Activated T-cell treated with anti-CD3 and anti-CD28 coated beads, Interleukin-2, amount 50 U/mL, for 1 hour (primary cell): ENCODE data around the gene MIER2.

Source experiments
- DNase-seq: peaks from one replicate; pipeline ENCODE4 v3.0.0-alpha.2; 2020

The MIER2 gene

GRCh38 chr19:377801-378581, 33.4 kb upstream of the MIER2 start:
- no peak for DNase-seq

GRCh38 chr19:376111-376470, 31.5 kb upstream of the MIER2 start:
- no peak for DNase-seq

- no peak for DNase-seq
These were observed 31.0 kb upstream of the MIER2 start for GRCh38 chr19:375395-376110.

- DNase-seq, result no peak
These were observed 30.3 kb upstream of the MIER2 start for GRCh38 chr19:374886-375235.

DNA sequence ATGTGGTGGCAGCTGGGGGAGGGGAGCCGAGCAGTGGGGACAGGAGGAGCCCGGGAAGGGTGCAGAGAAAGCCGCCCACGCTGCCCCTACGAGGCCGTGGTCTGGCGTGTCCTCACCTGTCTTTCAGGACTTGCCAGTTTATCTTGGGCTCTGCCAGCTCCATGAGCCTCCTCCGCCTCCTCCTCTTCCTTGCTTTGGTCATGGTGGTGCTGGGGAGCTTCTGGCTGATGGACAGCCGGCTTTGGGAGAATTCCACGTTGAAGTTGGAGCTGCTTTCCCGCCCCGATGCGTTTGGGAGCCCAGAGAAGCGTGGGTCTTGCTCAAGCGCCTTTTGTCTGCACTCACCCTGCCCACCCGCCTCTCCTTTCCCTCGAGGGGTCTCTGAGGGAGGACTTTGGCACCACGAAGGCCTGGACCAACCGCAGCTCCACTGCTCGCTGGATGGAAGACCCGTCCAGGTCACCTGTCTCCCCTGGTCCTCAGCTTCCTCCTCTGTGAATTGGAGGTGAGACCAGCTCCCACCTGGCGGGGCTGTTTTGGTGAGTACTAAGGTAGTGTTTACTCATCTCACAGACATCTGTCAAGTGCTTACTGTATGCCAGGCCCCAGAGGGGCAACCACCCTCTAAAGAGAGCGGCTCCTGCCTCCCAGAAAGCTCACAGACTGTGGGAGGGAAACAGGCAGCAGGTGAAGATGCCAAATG, 29.7 kb upstream of the MIER2 start:
- no peak for DNase-seq

- no peak for DNase-seq
These were observed 29.0 kb upstream of the MIER2 start for GRCh38 chr19:373391-374182.

- no peak for DNase-seq
These were observed 27.8 kb upstream of the MIER2 start for GRCh38 chr19:372306-372890.

- no peak for DNase-seq
These were observed 27.0 kb upstream of the MIER2 start for GRCh38 chr19:371501-372168.

DNA sequence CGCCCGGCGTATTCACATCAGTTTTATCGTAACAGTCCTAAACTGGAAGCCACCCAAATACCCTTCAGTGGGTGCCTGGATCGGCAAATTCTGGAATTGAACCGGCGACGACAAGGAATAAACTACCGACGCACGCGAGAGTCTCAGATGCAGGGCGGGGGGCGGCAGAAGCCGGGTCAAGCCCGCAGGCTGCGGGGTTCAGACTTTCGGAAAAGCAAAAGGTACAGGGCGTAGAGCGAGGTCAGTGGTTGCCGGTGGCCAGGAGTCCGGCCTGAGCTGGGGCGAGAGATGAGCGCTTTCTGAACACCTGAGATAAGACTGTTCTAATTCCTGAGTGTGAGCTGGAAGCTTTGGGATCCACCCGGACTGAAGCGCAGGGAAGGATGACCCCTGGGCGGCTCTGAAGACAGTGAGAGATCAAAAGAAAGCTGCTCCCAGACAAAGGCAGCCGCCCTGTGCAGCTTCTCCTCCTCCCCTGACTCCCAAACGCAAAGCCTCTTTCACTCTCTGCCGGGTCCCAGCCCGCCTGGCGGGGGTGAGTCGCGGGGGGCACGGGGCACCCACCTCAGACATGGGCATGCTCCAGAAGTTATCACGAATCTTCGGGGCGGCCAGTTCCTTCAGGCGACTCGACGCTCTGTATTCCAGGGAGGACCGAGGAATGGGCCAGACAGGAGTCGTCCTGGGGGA, 26.2 kb upstream of the MIER2 start:
- no peak for DNase-seq

GRCh38 chr19:369876-370275, 25.3 kb upstream of the MIER2 start:
- no peak for DNase-seq

GRCh38 chr19:369256-369655, 24.7 kb upstream of the MIER2 start:
- no peak for DNase-seq

DNA sequence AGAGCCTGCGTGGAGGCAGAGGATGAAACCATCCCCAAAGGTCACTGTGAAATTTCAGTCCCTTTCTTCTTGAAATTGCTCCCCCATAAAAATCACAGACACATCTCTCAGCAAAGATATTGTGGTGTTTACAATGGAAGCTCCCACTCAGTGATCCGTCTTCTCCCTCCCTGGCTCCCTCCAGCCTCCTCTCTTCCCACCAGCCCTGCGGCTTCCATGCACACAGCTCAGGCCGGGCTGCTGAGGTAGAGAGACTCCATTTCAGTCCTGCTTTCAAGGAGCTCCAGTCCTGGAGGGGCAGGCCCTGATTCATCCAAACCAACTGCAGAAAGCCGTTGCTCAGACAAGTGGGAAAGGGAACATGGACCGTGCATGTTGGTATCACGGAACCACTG, 24.0 kb upstream of the MIER2 start:
- DNase-seq, result no peak

GRCh38 chr19:367963-368629, 23.5 kb upstream of the MIER2 start:
- no peak for DNase-seq

DNA sequence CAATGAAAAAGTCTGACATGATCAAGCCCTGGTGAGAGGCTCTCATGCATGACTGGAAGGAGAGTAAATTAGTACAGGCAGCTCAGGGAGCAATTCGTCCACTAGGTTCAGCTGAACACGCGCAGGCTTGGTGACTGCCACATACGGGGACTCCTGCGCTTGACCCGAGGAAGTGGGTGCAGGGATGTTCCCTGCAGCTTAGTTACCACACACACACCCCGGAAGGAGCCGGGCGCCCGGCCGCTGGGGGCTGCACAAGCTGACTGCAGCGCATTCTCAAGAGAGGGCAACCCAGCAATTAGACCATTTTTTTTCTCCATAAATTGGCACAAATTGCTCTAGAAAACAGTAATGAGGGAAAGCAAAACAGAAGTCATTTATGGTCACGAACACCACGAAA, 23.0 kb upstream of the MIER2 start:
- DNase-seq, result no peak

GRCh38 chr19:366951-367350, 22.4 kb upstream of the MIER2 start:
- no peak for DNase-seq

DNA sequence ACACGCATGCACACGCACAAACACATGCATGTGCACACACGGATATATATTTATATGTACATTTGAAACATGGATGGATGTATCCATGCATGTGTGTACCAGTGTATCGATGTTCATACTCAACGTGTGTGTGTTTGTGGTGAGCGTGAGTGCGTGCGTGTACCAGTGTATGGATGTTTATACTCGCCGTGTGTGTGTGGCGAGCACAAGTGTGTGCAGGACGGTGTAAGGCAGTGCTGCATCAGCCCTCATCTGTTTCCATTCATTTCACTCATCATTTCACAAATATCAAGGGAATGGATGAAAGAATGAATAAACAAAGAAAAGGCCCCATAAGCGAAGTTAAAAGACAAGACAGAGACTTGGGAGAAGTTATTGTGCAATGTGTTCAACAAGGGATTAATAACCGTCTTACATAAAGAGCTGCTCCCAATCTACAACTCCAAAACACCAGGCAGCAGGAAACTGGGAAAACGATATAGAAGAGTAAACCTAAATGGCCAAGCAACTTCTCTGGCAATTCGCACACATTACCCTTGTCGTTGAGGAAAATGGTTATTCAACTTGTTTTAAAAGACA, 21.7 kb upstream of the MIER2 start:
- no peak for DNase-seq

GRCh38 chr19:364496-365287, 20.1 kb upstream of the MIER2 start:
- DNase-seq, result no peak

GRCh38 chr19:362683-363082, 18.1 kb upstream of the MIER2 start:
- DNase-seq, result no peak

- DNase-seq, result no peak
These were observed 17.6 kb upstream of the MIER2 start for GRCh38 chr19:362154-362553.

DNA sequence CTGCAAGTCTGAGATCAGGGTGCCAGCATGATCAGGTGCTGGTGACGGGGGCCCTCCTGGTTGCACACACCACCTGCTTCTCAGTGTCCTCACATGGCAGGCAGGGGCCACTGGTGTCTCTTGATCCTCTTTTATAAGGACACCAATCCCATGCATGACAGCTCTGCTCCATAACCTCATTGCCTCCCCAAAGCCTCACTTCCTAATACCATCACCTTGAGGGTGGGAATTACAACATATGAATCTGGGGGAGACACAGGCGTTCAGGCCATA, 15.0 kb upstream of the MIER2 start:
- no peak for DNase-seq
